Cardiac muscle cell (in vitro differentiated cells and primary cell): ENCODE data around the gene DVL1. TPM values are rescaled to one million over a fixed set of nuclear protein-coding genes. Genes with fewer than 3 reads are reported as not detected.
A peak's percentile ranks its signal among the peaks of the same experiment; 100 is the strongest.

Experiments used
- DNase-seq, 2 donors: peaks; one replicate each; pipeline versions ENCODE4 v3.0.0 to v3.0.0-alpha.2; 2010 to 2017; ENCODE audit warnings: low read depth in 1 of 2, low spot score in 1 of 2
- H3K27ac ChIP-seq: fragments of 200-600 bp; sonication (generic); 2 replicates; pipeline ENCODE4 v1.5.1; 2016
- H3K27me3 ChIP-seq: fragments of 200-600 bp; sonication (generic); 2 replicates; pipeline ENCODE4 v1.6.0; 2016; ENCODE audit warnings: control low read depth
- H3K36me3 ChIP-seq: fragments of 200-600 bp; sonication (generic); 2 replicates; pipeline ENCODE4 v1.5.1; 2016; ENCODE audit warnings: control low read depth
- H3K4me1 ChIP-seq: fragments of 200-600 bp; sonication (generic); 2 replicates; pipeline ENCODE4 v1.8.1; 2017; ENCODE audit warnings: low read depth, mild to moderate bottlenecking, mixed run types
- H3K4me3 ChIP-seq: fragments of 200-600 bp; sonication (generic); 2 replicates; pipeline ENCODE4 v1.5.1; 2016; ENCODE audit warnings: mild to moderate bottlenecking
- H3K9me3 ChIP-seq: fragments of 200-600 bp; sonication (generic); 2 replicates; pipeline ENCODE4 v1.5.1; 2017; ENCODE audit warnings: low read depth, mild to moderate bottlenecking, control low read depth
- CTCF ChIP-seq: IDR thresholded peaks from 2 replicates; pipeline ENCODE4 v1.5.1; 2012; ENCODE audit warnings: low read depth, mild to moderate bottlenecking, low read length
- polyA plus RNA-seq: library from polyadenylated mRNA; unstranded; fragments of >200 nt; fragmentation: Nextera tagmentation; extraction: Ambion mirVana; gene quantifications from 2 replicates; pipeline ENCODE4 v1.2.1, GENCODE V29; 2016
- total RNA-seq: library from RNA; depleted of rRNA; stranded (reverse); fragments of >200 nt; gene quantifications from 2 replicates; pipeline ENCODE4 v1.2.3, GENCODE V29; 2016

Gene DVL1
- total and polyA plus RNA-seq, 2 experiments from 2014 or later = 29.1 to 105 TPM

- Histone ChIP-seq H3K4me1 (peaks cover 39% of the 10 kb centered on the region), H3K27ac (peak overlapping the region; percentile 92), H3K9me3 (no peaks in the 10 kb centered on the region), H3K4me3 (no peak overlapping the region), H3K36me3 (no peaks in the 10 kb centered on the region), H3K27me3 (peaks cover 6% of the 10 kb centered on the region)
- peak in 1 of 2 donors; percentile 57 for DNase-seq
- TF ChIP-seq CTCF = no peak
Observed at GRCh38 chr1:1359664-1360468, 10.6 kb upstream of the DVL1 start.

GRCh38 chr1:1359308-1359663, 10.1 kb upstream of the DVL1 start:
- H3K4me3 ChIP-seq = no peak overlapping the region
- no peaks in the 10 kb centered on the region for H3K9me3 ChIP-seq
- H3K27ac ChIP-seq = peak overlapping the region; percentile 92
- TF ChIP-seq CTCF = no peak
- H3K27me3 ChIP-seq = peaks cover 12% of the 10 kb centered on the region
- DNase-seq = peak in 1 of 2 donors; percentile 67
- peaks cover 39% of the 10 kb centered on the region for H3K4me1 ChIP-seq
- H3K36me3 ChIP-seq = no peaks in the 10 kb centered on the region

DNA sequence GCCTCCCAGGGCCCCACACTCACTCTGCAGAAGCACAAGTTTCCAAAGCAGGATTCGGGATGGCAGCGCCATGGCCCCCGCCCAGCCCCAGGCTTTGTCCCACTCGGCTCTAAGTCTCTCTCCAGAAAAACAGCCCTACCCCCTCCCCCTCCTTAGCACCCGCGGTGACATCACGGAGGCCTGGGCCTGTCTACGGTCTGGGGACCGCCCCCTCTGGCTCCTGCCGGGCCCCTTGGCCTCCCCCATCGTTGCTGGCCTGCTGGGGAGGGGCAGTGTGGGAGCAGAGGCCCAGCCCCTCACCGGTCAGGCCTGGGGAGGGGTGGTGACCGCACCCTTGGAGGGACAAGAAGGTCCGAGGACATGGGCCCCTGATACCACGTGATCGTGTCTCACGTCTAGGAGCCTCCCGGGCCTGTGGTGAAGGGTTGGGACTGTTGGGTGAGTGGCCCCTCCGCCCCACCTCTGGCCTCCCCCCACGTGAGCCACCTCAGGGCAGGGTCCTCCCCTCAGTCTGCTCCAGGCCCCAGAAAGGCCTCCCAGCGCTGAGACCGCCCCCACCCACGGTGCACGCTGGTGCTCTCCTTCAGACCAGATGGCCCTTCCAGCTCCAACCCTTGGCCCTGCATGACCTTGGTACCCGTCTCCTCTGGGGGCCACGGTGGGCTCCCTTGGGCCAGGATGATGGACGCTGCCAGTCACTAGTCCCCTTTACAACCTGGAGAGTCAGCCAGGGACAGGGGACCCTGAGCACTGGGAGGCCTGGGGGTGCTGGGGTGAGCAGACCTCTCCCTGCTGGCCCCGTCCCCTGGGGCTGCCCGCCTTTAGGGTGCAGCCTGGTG, 9.4 kb upstream of the DVL1 start, which contains the start of gene MXRA8:
Gene MXRA8, minus strand, starts transcription at position 123 of the 839 bp plus-strand sequence. Its CDS starts 51 bp downstream, at position 72.
- peak within 1 kb of the TSS; percentile 92 for H3K27ac ChIP-seq
- no peaks in the 10 kb centered on the region for H3K9me3 ChIP-seq
- peak; percentile 62 to 91 for DNase-seq
- H3K36me3 ChIP-seq = no peaks in the 10 kb centered on the region
- H3K4me3 ChIP-seq = peak within 1 kb of the TSS; percentile 10
- TF ChIP-seq CTCF = no peak
- peaks cover 39% of the 10 kb centered on the region for H3K4me1 ChIP-seq
- H3K27me3 ChIP-seq = peaks cover 12% of the 10 kb centered on the region

- peaks cover 39% of the 10 kb centered on the region for H3K4me1 ChIP-seq
- H3K4me3 ChIP-seq = peak overlapping the region; percentile 10
- peaks cover 12% of the 10 kb centered on the region for H3K27me3 ChIP-seq
- H3K36me3 ChIP-seq = no peaks in the 10 kb centered on the region
- peak overlapping the region; percentile 92 for H3K27ac ChIP-seq
- no peaks in the 10 kb centered on the region for H3K9me3 ChIP-seq
- DNase-seq = peak in 1 of 2 donors; percentile 38
- no peak for TF ChIP-seq CTCF
Observed at GRCh38 chr1:1357871-1358432, 8.7 kb upstream of the DVL1 start.

GRCh38 chr1:1356796-1357401, 7.7 kb upstream of the DVL1 start:
- DNase-seq = no peak
- Histone ChIP-seq H3K36me3 (no peaks in the 10 kb centered on the region), H3K27ac (peak overlapping the region; percentile 92), H3K27me3 (peaks cover 12% of the 10 kb centered on the region), H3K9me3 (no peaks in the 10 kb centered on the region), H3K4me3 (no peak overlapping the region), H3K4me1 (peaks cover 39% of the 10 kb centered on the region)
- no peak for TF ChIP-seq CTCF
